Measurements from ENCODE around the gene TMPRSS11A.

TMPRSS11A gene

DNA sequence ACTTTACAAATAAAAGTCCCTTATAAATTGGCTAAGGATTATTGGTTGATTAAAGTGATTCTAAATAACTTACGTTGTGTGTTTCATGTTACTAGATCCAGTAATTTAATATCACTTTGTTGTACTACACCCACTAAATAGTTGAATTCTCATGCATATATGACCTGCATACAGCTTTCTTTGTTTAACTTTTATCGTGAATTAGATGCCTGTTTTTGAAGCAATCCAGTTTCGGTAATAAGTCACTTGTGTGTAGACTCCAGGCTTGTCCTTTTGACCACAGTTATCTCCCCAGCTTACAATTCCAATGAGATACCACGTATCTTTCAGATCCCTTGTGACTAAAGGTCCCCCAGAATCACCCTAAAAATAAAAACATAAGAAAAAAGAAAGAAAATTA lies 52.2 kb downstream of the TMPRSS11A start:
- no peak for DNase-seq

DNA sequence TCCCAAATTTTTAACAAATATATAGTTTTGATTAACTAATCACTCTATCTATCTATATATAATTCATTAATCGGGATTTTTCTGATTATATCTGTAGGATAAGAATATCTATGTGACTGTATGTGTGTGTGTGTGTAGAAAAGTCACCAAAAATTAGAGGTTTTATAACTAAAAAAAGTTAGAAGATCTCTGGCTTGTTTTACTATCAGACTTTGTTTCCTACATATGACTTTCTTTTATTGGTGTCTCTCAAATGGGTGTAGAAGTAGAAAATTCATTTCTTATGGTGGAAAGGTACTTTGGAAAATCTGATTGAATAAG lies 52.7 kb downstream of the TMPRSS11A start:
- DNase-seq, result no peak

DNA sequence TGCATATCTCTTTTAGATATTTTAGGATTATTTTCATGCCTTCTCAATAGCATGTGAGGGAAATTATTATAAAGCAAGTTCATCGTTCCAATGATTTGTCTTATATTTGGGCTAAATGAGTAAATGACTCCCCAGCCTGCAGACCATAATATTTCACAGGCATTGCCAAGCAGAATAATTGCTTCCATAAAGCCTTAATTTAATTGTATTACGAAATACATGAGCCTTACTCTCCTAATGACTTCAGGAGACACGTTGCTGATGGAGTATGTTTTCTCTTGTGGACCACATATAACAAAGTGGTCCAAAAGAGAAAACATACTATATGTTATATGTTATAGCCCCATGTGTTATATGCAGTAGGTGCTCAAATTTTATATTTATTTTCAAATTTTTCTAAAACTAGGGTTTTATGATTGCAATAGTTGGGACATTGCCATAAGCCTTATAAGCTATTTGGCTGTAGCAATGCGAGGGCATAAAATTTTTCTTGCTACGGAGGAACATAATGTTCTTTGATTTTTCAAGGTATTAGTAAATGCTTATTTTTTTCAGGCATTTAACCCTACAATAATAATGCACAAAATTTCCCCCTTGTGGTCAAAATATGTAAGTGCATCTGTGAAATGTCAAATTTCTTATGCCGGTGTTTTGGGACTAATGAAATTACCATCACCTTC lies 53.2 kb downstream of the TMPRSS11A start:
- DNase-seq, result peak in 1 of 2 donors; percentile 40

DNA sequence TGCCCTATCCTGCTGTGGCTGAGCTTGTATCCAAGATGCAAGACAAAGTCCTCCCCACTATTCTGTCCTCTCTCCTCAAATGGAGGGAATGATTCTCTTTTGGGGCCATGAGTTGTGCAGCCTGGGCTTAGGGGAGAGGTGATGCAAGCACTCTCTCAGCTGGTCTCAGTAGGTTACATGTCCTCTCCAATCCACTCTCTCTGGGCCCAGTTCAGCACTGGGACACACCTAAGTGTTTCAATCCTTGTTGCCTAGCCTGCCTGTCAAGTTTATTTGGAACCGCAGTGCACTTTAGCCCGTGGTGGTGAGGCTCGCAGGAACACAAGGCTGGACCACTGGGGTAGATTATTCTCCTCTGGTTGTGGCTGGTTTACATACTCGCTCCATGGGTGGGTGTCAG lies 55.6 kb downstream of the TMPRSS11A start:
- DNase-seq, result no peak

DNA sequence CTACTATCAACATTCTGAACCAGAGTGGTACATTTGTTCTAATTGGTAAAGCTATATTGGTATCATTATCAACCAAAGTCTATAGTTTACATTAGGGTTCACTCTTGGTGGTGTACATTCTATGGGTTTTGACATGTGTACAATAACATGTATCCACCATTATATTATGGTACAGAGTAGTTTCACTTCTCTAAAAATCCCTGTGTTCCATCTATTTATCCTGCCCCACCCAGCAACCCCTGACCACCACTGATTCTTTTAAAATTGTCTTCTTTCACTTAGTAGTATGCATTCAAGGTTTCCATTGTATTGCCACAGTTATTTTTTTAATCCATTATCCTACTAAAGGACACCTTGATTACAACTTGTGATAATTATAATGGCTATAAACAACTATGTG lies 64.2 kb downstream of the TMPRSS11A start:
- DNase-seq, result no peak

DNA sequence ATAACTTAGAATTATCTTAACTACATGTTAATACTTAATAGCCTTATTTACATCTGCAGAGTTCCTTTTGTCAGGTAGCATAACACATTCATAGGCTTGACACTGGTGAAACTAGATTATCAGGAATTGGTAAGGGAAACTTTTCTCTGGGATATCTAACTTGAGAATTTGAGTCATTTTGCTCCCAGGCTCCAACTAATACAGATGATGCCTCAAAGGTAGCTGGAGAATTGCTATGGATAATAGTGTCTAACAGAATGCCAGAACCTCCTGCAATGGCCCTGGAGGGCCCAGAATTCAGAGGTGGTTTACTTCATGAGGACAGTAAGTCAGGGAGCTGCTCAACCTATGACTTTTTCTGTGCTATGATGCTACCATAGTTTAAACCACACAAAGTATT lies 65.6 kb downstream of the TMPRSS11A start:
- no peak for DNase-seq

DNA sequence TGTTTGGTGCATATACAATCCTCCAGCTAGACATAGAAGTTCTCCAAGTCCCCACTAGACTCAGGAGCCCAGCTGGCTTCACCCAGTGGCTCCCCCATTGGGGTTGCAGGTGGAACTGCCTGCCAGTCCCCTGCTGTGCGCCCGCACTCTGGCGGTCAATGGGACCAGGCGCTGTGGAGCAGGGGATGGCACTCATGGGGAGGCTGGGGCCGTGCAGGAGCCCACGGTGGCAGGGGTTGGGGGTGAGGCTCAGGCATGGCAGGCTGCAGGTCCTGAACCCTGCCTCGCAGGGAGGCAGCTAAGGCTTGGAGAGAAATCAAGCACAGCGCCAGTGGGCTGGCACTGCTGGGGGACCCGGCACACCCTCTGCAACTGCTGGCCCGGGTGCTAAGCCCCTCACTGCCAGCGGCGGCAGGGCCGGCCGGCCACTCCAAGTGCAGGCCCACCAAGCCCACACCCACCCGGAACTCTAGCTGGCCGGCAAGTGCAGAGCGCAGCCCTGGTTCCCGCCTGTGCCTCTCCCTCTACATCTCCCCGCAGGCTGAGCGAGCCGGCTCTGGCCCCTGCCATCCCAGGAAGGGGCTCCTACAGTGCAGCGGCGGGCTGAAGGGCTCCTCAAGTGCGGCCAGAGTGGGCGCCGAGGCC lies 66.8 kb downstream of the TMPRSS11A start:
- no peak for DNase-seq

DNA sequence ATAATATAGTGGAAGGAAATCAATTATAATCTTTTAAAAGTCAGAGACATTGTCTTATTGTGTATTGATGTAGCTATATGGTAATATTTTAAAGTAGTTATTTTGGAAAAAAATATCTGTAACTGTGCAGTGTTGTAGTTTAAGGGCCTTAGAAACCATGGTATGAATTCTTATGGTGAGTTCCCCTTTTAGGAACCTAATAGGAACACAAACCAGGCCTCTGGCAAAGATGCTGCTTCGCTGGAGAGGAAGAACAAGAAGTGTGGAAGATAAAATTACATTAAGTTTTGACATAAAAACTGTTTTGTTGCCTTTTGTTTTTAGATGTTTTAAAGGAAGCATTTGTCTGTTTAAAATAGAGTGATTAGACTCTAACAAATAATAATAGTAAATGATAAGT lies 68.6 kb downstream of the TMPRSS11A start:
- DNase-seq, result no peak

DNA sequence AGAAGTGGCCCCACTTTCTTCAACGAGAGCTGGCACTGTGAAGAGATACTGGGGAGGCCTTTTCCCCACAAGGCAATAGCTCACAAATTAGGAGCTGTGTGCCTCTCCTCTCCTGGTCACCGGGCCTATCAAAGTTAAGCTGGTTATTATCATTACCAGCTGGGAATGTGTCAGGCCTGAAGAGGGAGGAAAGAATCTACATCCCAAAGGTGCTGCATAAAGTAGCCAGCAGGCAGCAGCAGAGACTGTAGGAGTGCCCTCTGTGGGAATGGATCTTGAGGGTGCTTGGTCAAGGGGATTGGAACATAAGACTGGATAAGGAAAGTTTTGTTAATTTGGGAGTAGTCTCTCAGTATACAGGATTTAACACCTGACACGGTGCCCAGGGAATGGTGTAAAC lies 70.4 kb downstream of the TMPRSS11A start:
- DNase-seq, result no peak

DNA sequence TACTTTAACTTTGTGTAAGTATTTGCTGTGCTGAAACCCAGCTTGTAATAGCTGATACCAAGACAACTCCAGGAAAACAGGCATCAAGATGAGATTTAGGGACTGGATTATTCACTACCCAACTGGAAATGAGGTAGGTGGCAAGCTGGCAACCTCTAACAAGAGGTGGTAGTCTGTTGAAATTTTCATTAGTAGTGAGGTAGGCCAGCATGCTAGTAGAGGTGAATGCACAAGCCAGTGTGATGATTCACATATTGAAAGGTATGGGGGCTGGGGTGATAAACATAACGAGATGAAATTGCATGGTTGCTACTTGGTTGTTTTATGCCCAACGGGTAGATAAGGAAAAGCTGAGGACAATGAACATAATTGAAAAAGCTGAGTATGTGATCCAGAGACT lies 71.0 kb downstream of the TMPRSS11A start:
- no peak for DNase-seq

DNA sequence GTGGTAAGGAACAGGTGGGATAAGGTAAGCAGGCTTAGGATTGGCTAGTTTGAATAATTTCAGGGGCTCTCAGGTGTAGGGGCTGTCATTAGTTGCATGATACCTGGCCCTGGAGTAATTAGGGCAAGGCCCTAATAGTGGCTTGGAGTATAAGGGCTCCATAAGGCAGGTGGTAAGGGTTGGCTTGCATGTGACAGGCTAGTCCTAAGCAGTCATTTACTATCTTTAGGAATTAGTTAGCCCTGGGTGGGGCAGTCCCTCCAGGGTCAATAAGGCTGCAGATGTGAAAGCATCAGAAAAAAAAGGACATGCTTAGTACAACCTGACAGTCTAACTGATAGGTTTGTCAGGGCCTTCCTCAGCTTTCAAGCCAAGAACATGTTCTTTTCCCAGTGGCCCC lies 71.6 kb downstream of the TMPRSS11A start:
- no peak for DNase-seq

DNA sequence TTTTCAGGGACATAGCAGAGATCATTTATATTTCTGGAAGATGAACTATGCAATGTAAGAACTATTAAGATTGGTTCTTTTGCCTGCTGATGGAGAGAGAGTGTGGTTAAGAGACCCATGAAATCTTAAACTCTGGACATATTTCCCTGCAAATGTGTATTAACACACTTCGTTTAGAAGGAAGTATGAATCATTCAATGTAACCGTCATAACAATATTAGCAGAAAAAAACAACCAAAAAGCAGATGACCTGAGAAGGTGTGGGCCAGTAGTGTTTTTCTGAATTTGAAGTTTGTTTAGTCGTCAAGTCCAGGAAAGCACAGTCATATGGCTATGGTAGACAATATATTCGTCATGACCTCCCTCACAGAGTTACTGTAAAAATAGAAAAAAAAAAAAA lies 77.0 kb downstream of the TMPRSS11A start:
- DNase-seq, result no peak

DNA sequence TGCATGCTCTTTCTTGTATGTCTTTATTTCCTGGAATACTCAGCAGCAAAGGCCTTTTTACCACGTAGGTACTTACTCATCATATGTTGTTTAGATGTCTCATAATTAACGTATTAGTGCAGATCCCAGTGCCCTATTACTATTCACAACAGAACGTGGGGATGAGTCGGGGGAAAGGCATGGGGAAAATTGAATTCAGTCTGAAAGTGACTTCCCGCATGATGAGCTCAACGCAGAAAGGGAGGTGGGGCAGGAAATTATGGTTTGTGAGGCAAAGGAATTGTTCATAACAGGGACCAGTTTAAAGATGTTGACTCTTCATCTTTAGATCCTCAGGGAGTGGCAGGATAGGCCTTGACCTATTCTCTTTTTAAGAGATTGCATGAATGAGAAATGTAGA lies 77.5 kb downstream of the TMPRSS11A start:
- DNase-seq, result peak in 1 of 2 donors; percentile 6

DNA sequence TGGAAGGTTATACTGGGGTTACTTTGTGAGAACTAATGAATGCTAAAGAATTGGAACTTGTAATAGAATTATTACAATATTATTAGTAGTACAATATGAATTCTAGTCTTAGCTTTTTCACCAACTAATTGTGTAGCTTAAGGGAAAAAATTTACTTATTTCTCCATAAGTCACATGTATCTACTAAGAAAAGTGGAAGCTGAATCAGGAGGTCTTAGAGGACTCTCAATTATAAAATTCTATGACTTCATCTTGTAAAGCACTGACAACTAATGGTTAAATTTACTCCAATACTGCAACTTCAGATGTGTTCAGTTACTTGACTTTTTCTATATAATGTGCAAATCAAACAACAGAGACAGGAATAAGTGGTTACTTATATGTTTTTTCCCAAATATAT lies 78.6 kb downstream of the TMPRSS11A start:
- no peak for DNase-seq

DNA sequence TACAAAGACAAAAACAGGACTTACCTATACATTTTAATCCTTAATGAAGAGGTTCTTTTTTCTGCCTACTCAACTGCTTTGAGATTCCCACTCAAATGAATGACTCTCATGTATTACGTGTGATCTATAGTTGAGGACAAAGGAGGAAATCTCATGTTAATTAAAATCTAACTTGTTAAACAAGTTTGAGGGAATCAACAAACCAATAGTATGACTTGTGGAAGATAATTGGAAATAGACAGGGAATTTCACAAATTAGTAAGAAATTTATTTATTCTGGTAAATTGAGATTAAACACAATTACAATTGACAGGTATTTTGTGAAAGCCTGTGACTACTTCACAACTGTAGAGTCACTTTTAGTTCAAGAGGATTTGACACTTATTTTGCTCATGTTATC lies 79.4 kb downstream of the TMPRSS11A start, which contains the start of gene TMPRSS11D:
TSS of gene TMPRSS11D (minus strand) at position 101 of the 400 bp plus-strand sequence. CDS start at position 32, 69 bp downstream.
- no peak for DNase-seq

DNA sequence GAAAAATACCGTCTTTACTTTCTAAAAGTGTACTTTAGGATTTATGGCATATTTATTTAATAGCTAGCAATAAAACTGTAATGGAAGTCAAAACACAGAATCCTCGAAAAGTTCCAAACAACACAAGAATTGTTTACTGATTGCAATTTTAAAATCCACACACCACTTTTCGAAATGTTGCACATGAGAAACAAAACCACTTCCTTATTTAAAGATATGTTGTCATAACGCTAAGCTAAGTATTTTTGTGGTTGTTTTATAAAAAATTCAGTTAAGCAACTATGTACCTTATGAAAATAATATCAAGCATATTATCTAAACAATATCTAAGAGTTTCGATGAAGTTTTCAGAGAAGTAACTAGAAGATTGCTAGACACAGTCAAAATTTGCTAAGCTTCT lies 79.8 kb downstream of the TMPRSS11A start:
- DNase-seq, result no peak

DNA sequence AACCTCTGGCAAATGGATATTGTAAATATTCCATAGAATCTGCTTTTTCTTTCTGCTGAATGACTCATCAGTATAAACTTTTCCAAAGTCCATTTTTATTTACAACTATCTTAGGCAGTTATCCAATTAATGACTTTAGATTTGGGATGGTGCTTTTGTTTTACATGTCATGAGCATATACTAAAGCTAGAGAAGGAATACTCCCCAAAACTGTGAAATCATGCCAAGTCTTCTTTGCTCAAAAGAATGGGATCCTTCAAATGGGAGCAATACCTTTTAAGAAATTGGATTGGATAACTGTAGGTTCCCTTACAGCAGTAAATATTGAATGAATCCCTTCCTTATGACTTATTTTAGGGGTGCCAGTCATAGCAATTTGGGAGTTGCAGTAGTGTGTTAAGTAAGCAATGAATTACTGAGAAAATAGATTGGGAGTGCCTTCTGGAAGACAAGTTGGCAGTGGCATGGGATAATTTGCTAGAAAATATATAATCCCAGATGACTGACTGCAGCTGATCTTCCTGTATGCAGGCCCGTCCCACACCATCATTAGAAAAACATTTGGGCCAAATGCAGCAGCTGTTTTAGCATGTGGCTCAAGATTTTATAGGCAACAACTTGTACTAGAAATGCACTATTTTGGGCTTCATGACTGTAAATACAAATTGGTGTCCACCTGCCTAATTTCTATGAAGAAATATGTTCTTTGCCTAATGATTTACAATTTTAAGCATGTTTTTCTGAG lies 82.3 kb downstream of the TMPRSS11A start:
- no peak for DNase-seq

DNA sequence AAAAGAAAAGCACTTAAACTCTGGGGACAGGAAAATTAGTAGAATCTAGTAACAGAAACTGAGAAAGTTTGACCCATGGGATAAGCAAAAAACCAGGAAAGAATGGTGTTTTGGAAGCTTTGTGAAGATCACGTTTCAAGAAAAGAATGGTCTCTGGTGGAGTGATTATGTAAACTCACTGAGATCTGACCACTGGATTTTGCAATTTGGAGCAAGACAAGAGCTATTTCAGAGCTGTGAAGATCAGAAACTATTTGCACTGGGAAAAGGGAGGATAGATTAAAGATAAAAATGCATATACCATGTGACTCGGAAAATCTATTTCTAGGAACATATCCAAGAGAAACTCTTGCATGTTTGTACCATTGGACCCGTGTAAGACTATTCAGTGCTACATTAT lies 83.8 kb downstream of the TMPRSS11A start:
- DNase-seq, result no peak

DNA sequence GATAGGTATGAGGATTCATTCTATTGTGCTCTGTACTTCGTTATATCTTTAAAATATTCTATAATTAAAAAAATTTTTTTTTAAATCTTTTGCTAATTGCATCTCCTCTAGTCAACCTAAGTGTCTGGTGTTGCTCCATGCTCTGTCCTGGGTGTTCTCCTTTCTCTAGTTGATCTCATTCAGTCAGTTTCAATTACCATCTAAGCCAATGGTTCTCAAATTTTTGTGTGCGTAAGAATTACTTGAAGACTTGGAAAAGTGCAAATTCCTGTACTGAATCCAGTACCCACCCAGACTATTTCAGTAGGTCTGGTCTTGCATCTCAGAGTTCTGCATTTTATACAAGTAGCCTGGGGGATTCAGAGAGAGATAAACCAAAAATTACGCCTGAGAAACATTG lies 86.2 kb downstream of the TMPRSS11A start:
- no peak for DNase-seq

DNA sequence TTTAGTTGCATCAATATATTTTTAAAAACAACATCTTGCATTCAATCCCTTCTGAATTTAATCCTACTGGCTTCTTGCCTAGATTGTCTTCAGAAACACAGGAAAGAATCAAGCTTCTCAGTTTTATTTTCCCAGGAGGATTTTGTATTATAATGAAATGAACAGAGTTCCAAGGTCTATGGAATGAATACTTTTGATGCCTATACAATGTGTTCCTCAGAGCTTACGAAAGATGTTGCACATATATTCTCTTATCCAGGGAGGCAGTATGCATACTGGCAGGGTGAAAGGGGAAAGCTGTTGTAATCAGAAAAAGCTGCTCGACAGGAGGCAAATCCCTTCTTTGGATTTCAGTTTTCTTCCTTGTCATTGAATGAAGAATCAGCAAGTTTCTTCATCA lies 88.3 kb downstream of the TMPRSS11A start:
- DNase-seq, result no peak

DNA sequence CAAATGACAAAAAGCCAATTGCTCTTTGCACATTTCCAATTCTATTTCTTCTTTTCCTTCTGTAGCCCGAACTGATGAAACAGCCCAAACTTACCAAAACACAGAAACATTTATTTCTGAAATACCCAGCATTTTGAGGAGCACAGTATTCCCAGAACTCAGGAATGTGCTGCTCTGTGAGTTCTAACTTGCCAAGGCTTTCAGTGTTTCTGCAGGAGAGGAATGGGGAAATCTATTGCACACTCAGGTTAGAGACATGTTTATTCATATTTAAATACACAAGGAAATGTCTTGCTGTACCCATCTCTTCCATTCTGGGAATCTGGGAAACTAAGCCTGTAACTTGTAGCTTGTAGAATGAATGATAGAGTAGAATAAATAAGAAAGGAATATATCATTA lies 90.2 kb downstream of the TMPRSS11A start:
- no peak for DNase-seq

DNA sequence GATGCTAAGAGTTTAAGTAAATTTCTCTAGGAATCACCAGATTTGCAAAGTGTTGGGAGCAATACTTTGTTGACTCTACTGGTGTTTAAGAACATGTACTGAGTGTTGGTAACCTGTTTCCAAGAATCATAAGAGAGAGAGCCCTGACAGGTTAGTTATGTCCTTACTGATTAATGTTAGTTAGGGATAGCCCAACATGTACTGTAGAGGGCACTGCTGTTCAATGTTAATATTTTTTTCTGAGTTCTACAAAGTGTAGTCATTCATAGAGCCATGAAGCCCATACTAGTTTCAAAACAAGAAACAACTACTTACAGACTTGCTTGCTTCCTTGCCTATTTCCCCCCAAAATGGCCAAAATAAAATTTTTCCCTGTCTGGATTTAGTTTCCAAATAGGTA lies 91.4 kb downstream of the TMPRSS11A start:
- no peak for DNase-seq

DNA sequence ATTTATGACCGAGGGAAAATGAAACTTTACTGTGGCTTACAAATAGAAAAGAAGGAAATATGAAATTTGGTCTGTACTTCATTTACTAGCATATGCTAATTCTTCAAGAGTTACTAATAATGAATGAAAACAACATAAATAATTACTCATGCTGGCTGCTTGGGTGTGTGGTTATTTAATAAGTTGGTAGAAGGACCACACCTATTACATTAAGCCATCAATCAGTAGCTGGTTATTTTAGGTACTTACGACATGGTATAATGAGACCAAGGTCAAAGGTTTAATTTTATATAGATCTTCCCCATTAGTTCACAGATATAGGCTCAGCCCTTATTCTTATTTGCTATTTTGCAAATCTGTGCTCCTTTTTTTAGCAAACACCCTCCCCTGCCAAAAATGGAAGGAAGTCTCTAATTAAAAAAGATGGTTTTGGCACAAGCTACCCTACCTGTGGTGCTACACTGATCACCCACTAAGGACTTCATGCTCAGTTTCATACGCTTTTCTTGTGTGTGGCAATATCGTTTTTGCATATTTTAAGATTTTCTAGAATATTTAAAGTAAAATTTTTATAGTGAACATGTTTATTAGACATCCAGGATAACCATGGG lies 93.6 kb downstream of the TMPRSS11A start:
- no peak for DNase-seq

DNA sequence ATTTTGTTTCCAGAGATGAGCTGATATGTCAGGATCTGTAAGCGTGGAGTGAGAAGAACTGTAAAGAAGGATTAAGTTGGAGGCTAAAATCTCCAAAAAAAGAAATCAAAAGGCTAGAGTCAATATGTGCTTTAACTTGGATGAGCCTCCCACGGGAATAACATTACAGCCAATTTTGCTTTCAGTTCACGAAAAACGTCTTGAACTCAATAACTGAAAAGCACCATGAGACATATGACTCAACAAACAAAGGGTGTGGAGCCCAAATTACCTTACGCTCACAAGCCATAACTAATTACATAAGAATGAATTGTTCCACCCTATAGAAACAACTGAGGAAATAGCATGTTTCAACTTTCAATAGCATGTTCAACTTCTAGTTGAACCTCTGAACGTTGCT lies 101.8 kb downstream of the TMPRSS11A start:
- DNase-seq, result no peak
